Choroid plexus epithelial cell (primary cell): ENCODE results near the gene HJV.

Source experiments
- DNase-seq: peaks from one replicate; pipeline ENCODE4 v3.0.0-alpha.2; 2010; ENCODE audit warnings: low read depth
- H3K4me3 ChIP-seq: 2 replicates; pipeline ENCODE4 v1.5.1; 2011; ENCODE audit warnings: low read depth, mild to moderate bottlenecking, control low read depth, low read length, moderate library complexity
- CTCF ChIP-seq: conservative IDR thresholded peaks from 2 replicates; pipeline ENCODE4 v1.5.1; 2011; ENCODE audit warnings: low read depth, mild to moderate bottlenecking, control low read depth, inconsistent platforms, low read length, moderate library complexity

The HJV gene

GRCh38 chr1:146016891-146017290 lies 4.6 kb downstream of the HJV start:
- no peak for DNase-seq
- H3K4me3 ChIP-seq: no peak overlapping the region
- TF ChIP-seq CTCF: no peak

- DNase-seq: no peak
- TF ChIP-seq CTCF: no peak
- H3K4me3 ChIP-seq: no peak overlapping the region
These were observed 8.0 kb downstream of the HJV start for GRCh38 chr1:146013559-146013922.

GRCh38 chr1:146012703-146013558 lies 8.6 kb downstream of the HJV start:
- TF ChIP-seq CTCF: peak; percentile 74
- DNase-seq: peak; percentile 92
- H3K4me3 ChIP-seq: no peak overlapping the region

- DNase-seq: no peak
- no peak overlapping the region for H3K4me3 ChIP-seq
- TF ChIP-seq CTCF: no peak
These were observed 11.3 kb downstream of the HJV start for GRCh38 chr1:146010126-146010738.

- H3K4me3 ChIP-seq: no peak overlapping the region
- DNase-seq: no peak
- no peak for TF ChIP-seq CTCF
These were observed 13.9 kb downstream of the HJV start for GRCh38 chr1:146007489-146008133.

- no peak for TF ChIP-seq CTCF
- no peak for DNase-seq
- H3K4me3 ChIP-seq: no peak overlapping the region
These were observed 19.8 kb downstream of the HJV start for GRCh38 chr1:146001709-146002108.
